Cardiac muscle cell (in vitro differentiated cells and primary cell): ENCODE measurements around the gene CPEB1. TPM values are rescaled to one million over a fixed set of nuclear protein-coding genes. Genes with fewer than 3 reads are reported as not detected.

Experiments
- DNase-seq, 2 donors: peaks; one replicate each; pipeline versions ENCODE4 v3.0.0 to v3.0.0-alpha.2; 2010 to 2017; ENCODE audit warnings: low read depth in 1 of 2, low spot score in 1 of 2
- H3K27ac ChIP-seq: fragments of 200-600 bp; sonication (generic); 2 replicates; pipeline ENCODE4 v1.5.1; 2016
- H3K27me3 ChIP-seq: fragments of 200-600 bp; sonication (generic); 2 replicates; pipeline ENCODE4 v1.6.0; 2016; ENCODE audit warnings: control low read depth
- H3K36me3 ChIP-seq: fragments of 200-600 bp; sonication (generic); 2 replicates; pipeline ENCODE4 v1.5.1; 2016; ENCODE audit warnings: control low read depth
- H3K4me1 ChIP-seq: fragments of 200-600 bp; sonication (generic); 2 replicates; pipeline ENCODE4 v1.8.1; 2017; ENCODE audit warnings: low read depth, mild to moderate bottlenecking, mixed run types
- H3K4me3 ChIP-seq: fragments of 200-600 bp; sonication (generic); 2 replicates; pipeline ENCODE4 v1.5.1; 2016; ENCODE audit warnings: mild to moderate bottlenecking
- H3K9me3 ChIP-seq: fragments of 200-600 bp; sonication (generic); 2 replicates; pipeline ENCODE4 v1.5.1; 2017; ENCODE audit warnings: low read depth, mild to moderate bottlenecking, control low read depth
- CTCF ChIP-seq: IDR thresholded peaks from 2 replicates; pipeline ENCODE4 v1.5.1; 2012; ENCODE audit warnings: low read depth, mild to moderate bottlenecking, low read length
- polyA plus RNA-seq: library from polyadenylated mRNA; unstranded; fragments of >200 nt; fragmentation: Nextera tagmentation; extraction: Ambion mirVana; gene quantifications from 2 replicates; pipeline ENCODE4 v1.2.1, GENCODE V29; 2016
- total RNA-seq: library from RNA; depleted of rRNA; stranded (reverse); fragments of >200 nt; gene quantifications from 2 replicates; pipeline ENCODE4 v1.2.3, GENCODE V29; 2016

The CPEB1 gene
- total and polyA plus RNA-seq, 2 experiments from 2014 or later: 1.9 to 2.3 TPM

- Histone ChIP-seq H3K36me3 (peaks cover 31% of the 10 kb centered on the region), H3K4me1 (peaks cover 17% of the 10 kb centered on the region), H3K27ac (peak overlapping the region; percentile 67), H3K9me3 (no peaks in the 10 kb centered on the region), H3K4me3 (peak overlapping the region; percentile 92), H3K27me3 (no peaks in the 10 kb centered on the region)
- DNase-seq: no peak
- no peak for TF ChIP-seq CTCF
Observed at GRCh38 chr15:82539691-82540054, 107.5 kb downstream of the CPEB1 start.

- Histone ChIP-seq H3K27me3 (no peaks in the 10 kb centered on the region), H3K9me3 (no peaks in the 10 kb centered on the region), H3K4me1 (peaks cover 17% of the 10 kb centered on the region), H3K4me3 (peak overlapping the region; percentile 92), H3K27ac (peak overlapping the region; percentile 67), H3K36me3 (peaks cover 36% of the 10 kb centered on the region)
- peak in 1 of 2 donors; percentile 25 for DNase-seq
- no peak for TF ChIP-seq CTCF
Observed at GRCh38 chr15:82538961-82539690, 108.0 kb downstream of the CPEB1 start.

- no peak for TF ChIP-seq CTCF
- peak in 1 of 2 donors; percentile 34 for DNase-seq
Observed at GRCh38 chr15:82537351-82537908, 109.7 kb downstream of the CPEB1 start.

GRCh38 chr15:82536409-82537350 lies 110.5 kb downstream of the CPEB1 start:
- Histone ChIP-seq H3K4me1 (peaks cover 17% of the 10 kb centered on the region), H3K27ac (peak overlapping the region; percentile 67)
- DNase-seq: no peak

More at GRCh38 chr15:82537351-82537908, 109.7 kb downstream of the CPEB1 start:
- Histone ChIP-seq H3K4me3 (no peak overlapping the region), H3K27me3 (no peaks in the 10 kb centered on the region), H3K27ac (peak overlapping the region; percentile 67), H3K9me3 (no peaks in the 10 kb centered on the region), H3K4me1 (peaks cover 17% of the 10 kb centered on the region), H3K36me3 (peaks cover 38% of the 10 kb centered on the region)

More at GRCh38 chr15:82536409-82537350, 110.5 kb downstream of the CPEB1 start:
- H3K27me3 ChIP-seq: no peaks in the 10 kb centered on the region
- no peak for TF ChIP-seq CTCF
- H3K36me3 ChIP-seq: peaks cover 38% of the 10 kb centered on the region
- H3K4me3 ChIP-seq: no peak overlapping the region
- H3K9me3 ChIP-seq: no peaks in the 10 kb centered on the region
